ENCODE measurements around the gene CSH2. TPM values are rescaled to one million over a fixed set of nuclear protein-coding genes. Genes with fewer than 3 reads are reported as not detected.
"Not testable (repeated sequence)": the region's sequence is repeated elsewhere in the genome, so short reads cannot be mapped to it uniquely, and the experiment has no call there.

Gene CSH2
- total RNA-seq: not detected

- H3K36me3 ChIP-seq; H3K4me1 ChIP-seq; H3K27ac ChIP-seq; H3K9me3 ChIP-seq; H3K27me3 ChIP-seq; DNase-seq; H3K4me3 ChIP-seq; intact Hi-C loops (cut with DNase I; ENCODE audit: low total_unique reads): not testable (repeated sequence)
Observed at GRCh38 chr17:63873577-63873976, at the start of gene CSH2. Gene CSH2, minus strand, starts transcription at chr17:63873677. Its CDS starts 63 bp downstream, at chr17:63873614.

- H3K9me3 ChIP-seq; H3K27me3 ChIP-seq; H3K36me3 ChIP-seq; H3K4me3 ChIP-seq; H3K4me1 ChIP-seq; H3K27ac ChIP-seq; intact Hi-C loops (cut with DNase I; ENCODE audit: low total_unique reads); DNase-seq: not testable (repeated sequence)
Observed at GRCh38 chr17:63922402-63922801, 48.9 kb upstream of the CSH2 start.

DNA sequence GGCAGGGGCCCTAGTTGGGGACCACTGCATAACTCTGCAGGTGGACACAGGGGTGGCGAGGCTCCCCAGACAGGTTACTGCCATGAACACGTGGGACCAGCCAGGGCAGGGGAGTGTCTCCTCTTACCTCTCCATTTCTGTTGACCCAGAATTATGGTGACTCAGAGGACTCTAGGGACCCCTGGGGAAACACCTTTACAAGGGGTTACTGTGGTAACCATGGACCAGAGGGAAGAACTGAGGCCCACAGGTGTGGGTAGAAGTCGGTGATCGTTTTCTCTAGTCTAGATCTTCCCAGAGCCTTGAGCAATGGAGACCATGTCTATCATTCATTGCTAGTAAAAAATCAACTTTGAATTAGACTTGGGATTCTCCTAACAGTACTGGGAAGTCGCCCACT is 47.3 kb upstream of the CSH2 start:
- intact Hi-C loops (cut with DNase I; ENCODE audit: low total_unique reads): not testable (repeated sequence)

DNA sequence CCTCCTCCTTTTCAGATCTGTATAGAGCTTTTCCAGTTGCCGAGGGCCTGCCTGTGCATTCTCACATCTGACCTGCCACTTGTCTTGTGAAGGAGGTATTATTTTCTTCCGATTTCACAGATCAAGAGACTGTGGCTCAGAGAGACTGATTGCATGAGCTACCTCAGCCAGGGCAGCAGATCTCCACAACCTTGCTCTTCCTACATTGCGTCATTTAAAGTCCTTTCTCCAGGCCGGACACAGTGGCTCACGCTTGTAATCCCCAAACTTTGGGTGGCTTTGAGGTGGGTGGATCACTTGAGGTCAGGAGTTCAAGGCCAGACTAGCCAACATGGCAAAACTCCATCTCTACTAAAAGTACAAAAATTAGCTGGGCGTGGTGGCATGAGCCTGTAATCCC is 46.6 kb upstream of the CSH2 start:
- H3K9me3 ChIP-seq; DNase-seq; H3K27me3 ChIP-seq; H3K27ac ChIP-seq; H3K4me1 ChIP-seq; intact Hi-C loops (cut with DNase I; ENCODE audit: low total_unique reads); H3K4me3 ChIP-seq; H3K36me3 ChIP-seq: not testable (repeated sequence)

More for the DNA sequence above, 47.3 kb upstream of the CSH2 start:
- H3K9me3 ChIP-seq, H3K27me3 ChIP-seq, DNase-seq, H3K4me3 ChIP-seq, H3K36me3 ChIP-seq, H3K27ac ChIP-seq, H3K4me1 ChIP-seq: not testable (repeated sequence)

GRCh38 chr17:63919311-63919723 is 45.8 kb upstream of the CSH2 start:
- no peak overlapping the region for H3K4me3 ChIP-seq

GRCh38 chr17:63918789-63919305 is 45.4 kb upstream of the CSH2 start, which contains the start of gene GH1:
Gene GH1, minus strand, starts transcription at chr17:63918839. Its CDS starts 63 bp downstream, at chr17:63918776.
- DNase-seq, H3K27me3 ChIP-seq, H3K4me3 ChIP-seq, H3K36me3 ChIP-seq, H3K9me3 ChIP-seq, H3K4me1 ChIP-seq, H3K27ac ChIP-seq: not testable (repeated sequence)
- intact Hi-C loops (cut with DNase I; ENCODE audit: low total_unique reads): loop anchor here (10.0 kb wide), 1 partner anchor 216 kb away; the partner anchor contains the start of gene ERN1

More at GRCh38 chr17:63919311-63919723, 45.8 kb upstream of the CSH2 start:
- H3K4me1 ChIP-seq: no peaks in the 10 kb centered on the region
- intact Hi-C loops (cut with DNase I; ENCODE audit: low total_unique reads): loop anchor here (10.0 kb wide), 1 partner anchor 215 kb away; the partner anchor contains the start of gene ERN1
- TF ChIP-seq, protein P1, sequence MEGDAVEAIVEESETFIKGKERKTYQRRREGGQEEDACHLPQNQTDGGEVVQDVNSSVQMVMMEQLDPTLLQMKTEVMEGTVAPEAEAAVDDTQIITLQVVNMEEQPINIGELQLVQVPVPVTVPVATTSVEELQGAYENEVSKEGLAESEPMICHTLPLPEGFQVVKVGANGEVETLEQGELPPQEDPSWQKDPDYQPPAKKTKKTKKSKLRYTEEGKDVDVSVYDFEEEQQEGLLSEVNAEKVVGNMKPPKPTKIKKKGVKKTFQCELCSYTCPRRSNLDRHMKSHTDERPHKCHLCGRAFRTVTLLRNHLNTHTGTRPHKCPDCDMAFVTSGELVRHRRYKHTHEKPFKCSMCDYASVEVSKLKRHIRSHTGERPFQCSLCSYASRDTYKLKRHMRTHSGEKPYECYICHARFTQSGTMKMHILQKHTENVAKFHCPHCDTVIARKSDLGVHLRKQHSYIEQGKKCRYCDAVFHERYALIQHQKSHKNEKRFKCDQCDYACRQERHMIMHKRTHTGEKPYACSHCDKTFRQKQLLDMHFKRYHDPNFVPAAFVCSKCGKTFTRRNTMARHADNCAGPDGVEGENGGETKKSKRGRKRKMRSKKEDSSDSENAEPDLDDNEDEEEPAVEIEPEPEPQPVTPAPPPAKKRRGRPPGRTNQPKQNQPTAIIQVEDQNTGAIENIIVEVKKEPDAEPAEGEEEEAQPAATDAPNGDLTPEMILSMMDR (IDR thresholded peaks at IDR 0.05): peak; percentile 77 to 91 (median 84)
- no peak for TF ChIP-seq POLR2A (IDR thresholded peaks at IDR 0.05)
- no peaks in the 10 kb centered on the region for H3K9me3 ChIP-seq
- peak; percentile 41 for DNase-seq
- H3K27me3 ChIP-seq: no peaks in the 10 kb centered on the region
- no peaks in the 10 kb centered on the region for H3K36me3 ChIP-seq
- no peak overlapping the region for H3K27ac ChIP-seq

DNA sequence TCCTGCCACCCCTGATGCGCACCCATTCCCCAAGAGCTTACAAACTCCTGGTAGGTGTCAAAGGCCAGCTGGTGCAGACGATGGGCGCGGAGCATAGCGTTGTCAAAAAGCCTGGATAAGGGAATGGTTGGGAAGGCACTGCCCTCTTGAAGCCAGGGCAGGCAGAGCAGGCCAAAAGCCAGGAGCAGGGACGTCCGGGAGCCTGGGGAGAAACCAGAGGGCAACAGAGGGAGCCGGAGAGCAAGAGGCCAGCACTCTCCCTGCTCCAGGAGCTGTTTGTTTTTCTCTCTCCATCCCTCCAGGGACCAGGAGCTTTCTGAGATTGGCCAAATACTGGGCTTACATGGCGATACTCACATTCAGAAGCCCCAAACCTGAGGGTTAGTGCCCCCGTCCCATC is 44.8 kb upstream of the CSH2 start:
- Histone ChIP-seq H3K27me3 (no peaks in the 10 kb centered on the region), H3K4me1 (no peaks in the 10 kb centered on the region), H3K27ac (no peak overlapping the region), H3K4me3 (no peak overlapping the region), H3K36me3 (no peaks in the 10 kb centered on the region), H3K9me3 (no peaks in the 10 kb centered on the region)
- no peak for DNase-seq
- TF ChIP-seq, protein P1 (IDR thresholded peaks at IDR 0.05): no peak
- TF ChIP-seq POLR2A (IDR thresholded peaks at IDR 0.05): no peak
- intact Hi-C loops (cut with DNase I; ENCODE audit: low total_unique reads): loop anchor here (10.0 kb wide), 1 partner anchor 216 kb away; the partner anchor contains the start of gene ERN1

- TF ChIP-seq, protein P1 (IDR thresholded peaks at IDR 0.05): no peak
- TF ChIP-seq POLR2A (IDR thresholded peaks at IDR 0.05): no peak
- no peak for DNase-seq
- Histone ChIP-seq H3K36me3 (no peaks in the 10 kb centered on the region), H3K27ac (no peak overlapping the region), H3K4me3 (no peak overlapping the region), H3K4me1 (no peaks in the 10 kb centered on the region), H3K27me3 (no peaks in the 10 kb centered on the region), H3K9me3 (no peaks in the 10 kb centered on the region)
- intact Hi-C loops (cut with DNase I; ENCODE audit: low total_unique reads): loop anchor here (10.0 kb wide), 1 partner anchor 217 kb away; the partner anchor contains the start of gene ERN1
Observed at GRCh38 chr17:63917646-63918045, 44.2 kb upstream of the CSH2 start.

DNA sequence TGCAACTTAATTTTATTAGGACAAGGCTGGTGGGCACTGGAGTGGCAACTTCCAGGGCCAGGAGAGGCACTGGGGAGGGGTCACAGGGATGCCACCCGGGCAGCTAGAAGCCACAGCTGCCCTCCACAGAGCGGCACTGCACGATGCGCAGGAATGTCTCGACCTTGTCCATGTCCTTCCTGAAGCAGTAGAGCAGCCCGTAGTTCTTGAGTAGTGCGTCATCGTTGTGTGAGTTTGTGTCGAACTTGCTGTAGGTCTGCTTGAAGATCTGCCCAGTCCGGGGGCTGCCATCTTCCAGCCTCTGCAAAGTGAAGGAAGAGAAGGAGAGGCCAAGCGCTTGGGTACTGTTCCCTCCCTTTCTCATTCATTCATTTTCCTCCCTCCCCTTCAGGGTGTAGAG is 43.7 kb upstream of the CSH2 start:
- DNase-seq, H3K4me1 ChIP-seq, H3K27ac ChIP-seq, H3K9me3 ChIP-seq, H3K4me3 ChIP-seq, H3K36me3 ChIP-seq, H3K27me3 ChIP-seq: not testable (repeated sequence)
- intact Hi-C loops (cut with DNase I; ENCODE audit: low total_unique reads): loop anchor here (10.0 kb wide), 1 partner anchor 218 kb away; the partner anchor contains the start of gene ERN1
